ENCODE measurements around the gene UBE2I. TPM values are rescaled to one million over a fixed set of nuclear protein-coding genes. Genes with fewer than 3 reads are reported as not detected.

UBE2I gene
- total RNA-seq, 2 donors from 2014 or later, result 58.2 to 110 TPM

DNA sequence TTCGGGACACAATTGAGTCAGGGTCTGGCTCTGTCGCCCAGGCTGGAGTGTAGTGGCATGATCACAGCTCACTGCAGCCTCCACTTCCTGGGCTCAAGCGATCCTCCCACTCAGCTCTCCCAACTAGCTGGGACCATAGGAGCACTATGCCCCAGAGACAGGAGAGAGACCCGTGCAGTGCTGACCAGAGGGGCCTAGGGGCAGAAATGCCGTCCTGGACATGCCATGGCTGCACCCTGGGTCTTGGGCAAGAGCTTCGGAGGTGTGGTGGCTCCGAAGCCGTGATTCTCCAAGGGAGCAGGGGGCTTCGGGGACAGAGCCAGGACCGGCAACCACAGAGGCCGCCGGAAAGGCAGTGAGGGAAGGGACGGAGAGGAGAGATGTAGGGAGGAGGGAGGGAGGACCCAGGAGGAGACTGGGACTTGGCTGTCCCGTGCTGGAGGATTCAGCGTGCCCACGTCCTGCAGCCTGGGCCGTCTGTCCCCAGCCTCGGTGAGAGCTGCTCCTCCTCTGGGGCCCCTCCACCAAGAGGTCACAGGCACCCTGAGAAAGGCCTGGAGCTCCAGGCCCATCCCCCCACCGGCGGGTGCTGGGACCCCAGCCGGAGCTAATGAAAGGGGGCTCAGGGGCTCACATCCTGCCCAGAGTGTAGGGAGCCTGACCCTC lies 31.7 kb upstream of the UBE2I start:
- no peaks in the 10 kb centered on the region for H3K9me3 ChIP-seq
- H3K4me1 ChIP-seq (replicated peaks), result no peaks in the 10 kb centered on the region
- H3K4me3 ChIP-seq, result no peak overlapping the region
- no peak overlapping the region for H3K27ac ChIP-seq
- intact Hi-C loops (cut with DNase I), result no loop called here
- H3K36me3 ChIP-seq, result no peaks in the 10 kb centered on the region
- 65% methylated on average over 21 of the region's 21 CpGs for WGBS
- no peaks in the 10 kb centered on the region for H3K27me3 ChIP-seq (replicated peaks; ENCODE audit: insufficient read depth)
- DNase-seq (ENCODE audit: low spot score), result no peak
- TF ChIP-seq POLR2A (IDR thresholded peaks at IDR 0.05) (no peak), POLR2AphosphoS5 (IDR thresholded peaks at IDR 0.05) (no peak)
- TF ChIP-seq, protein P1, sequence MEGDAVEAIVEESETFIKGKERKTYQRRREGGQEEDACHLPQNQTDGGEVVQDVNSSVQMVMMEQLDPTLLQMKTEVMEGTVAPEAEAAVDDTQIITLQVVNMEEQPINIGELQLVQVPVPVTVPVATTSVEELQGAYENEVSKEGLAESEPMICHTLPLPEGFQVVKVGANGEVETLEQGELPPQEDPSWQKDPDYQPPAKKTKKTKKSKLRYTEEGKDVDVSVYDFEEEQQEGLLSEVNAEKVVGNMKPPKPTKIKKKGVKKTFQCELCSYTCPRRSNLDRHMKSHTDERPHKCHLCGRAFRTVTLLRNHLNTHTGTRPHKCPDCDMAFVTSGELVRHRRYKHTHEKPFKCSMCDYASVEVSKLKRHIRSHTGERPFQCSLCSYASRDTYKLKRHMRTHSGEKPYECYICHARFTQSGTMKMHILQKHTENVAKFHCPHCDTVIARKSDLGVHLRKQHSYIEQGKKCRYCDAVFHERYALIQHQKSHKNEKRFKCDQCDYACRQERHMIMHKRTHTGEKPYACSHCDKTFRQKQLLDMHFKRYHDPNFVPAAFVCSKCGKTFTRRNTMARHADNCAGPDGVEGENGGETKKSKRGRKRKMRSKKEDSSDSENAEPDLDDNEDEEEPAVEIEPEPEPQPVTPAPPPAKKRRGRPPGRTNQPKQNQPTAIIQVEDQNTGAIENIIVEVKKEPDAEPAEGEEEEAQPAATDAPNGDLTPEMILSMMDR (IDR thresholded peaks at IDR 0.05), result no peak

DNA sequence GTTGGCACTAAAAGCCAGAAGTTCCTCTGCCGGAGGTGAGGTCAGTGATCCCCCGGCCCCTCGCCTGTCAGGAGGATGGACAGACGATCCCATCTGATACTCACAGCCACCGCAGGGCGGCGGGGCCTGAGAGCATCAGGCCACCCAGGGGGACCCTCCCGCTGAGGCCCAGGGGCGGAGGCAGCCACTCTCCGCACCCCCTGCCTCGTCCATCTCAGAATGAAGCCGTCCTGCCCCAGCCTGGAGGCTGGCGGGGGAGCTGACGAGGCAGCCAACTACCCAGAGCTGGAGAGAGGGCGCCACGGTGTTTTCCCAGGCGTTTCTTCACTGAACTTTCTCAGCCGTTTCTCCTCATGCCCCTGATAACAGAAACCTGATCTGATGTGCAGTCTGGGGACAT lies 31.0 kb upstream of the UBE2I start:
- Histone ChIP-seq H3K4me1 (replicated peaks) (no peaks in the 10 kb centered on the region), H3K36me3 (no peaks in the 10 kb centered on the region), H3K27me3 (replicated peaks; ENCODE audit: insufficient read depth) (no peaks in the 10 kb centered on the region), H3K27ac (no peak overlapping the region), H3K9me3 (no peaks in the 10 kb centered on the region), H3K4me3 (no peak overlapping the region)
- WGBS, result 29% methylated on average over 11 of the region's 18 CpGs
- TF ChIP-seq POLR2AphosphoS5 (IDR thresholded peaks at IDR 0.05), result no peak
- TF ChIP-seq, protein P1 (IDR thresholded peaks at IDR 0.05), result no peak
- TF ChIP-seq POLR2A (IDR thresholded peaks at IDR 0.05), result no peak
- intact Hi-C loops (cut with DNase I), result no loop called here
- no peak for DNase-seq (ENCODE audit: low spot score)

DNA sequence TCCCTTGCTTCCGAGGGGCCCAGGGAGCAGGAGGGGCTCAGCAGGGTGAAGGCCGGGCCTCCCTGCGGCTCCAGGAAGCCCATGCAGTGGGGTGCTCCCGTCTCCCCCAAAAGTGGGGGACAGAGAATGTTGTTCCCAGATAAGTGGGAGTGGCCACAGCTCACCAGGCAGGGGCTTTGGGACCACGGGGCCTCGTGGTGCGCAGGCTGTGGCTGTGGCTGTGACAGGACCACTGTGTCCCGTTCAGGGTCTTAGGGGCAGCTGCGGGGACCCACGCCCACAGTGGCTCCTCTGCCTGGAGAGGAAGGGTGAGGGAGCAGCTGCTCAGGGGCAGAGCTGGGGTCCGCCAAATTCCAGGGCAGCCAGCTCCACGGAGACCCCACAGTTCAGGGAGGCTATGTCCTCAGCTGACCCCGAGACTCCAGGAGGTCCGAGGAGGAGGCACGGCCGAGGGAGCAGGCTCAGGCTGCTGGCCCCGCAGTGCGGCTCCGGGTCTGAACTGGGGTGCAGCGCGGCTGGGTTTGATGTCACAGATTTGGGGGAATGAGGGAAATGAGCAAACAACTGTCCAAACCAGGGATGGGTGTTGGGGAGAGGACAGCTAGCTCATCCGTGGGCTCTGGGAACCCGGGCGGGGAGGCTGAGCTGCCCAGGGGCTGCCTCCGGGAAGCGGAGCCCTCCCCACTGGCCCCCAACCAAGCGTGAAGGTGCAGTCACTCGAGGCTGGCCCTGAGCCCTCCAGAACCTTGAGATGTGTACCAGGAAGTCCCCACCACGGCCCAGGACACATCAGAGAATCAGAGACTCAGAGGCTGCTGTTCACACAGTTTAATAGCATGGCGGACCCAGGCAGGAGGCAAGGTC lies 30.1 kb upstream of the UBE2I start:
- Histone ChIP-seq H3K4me1 (replicated peaks) (no peaks in the 10 kb centered on the region), H3K9me3 (no peaks in the 10 kb centered on the region), H3K27ac (no peak overlapping the region), H3K36me3 (no peaks in the 10 kb centered on the region), H3K4me3 (no peak overlapping the region), H3K27me3 (replicated peaks; ENCODE audit: insufficient read depth) (peaks cover 3% of the 10 kb centered on the region)
- intact Hi-C loops (cut with DNase I), result no loop called here
- WGBS, result 80% methylated on average over 27 of the region's 30 CpGs
- TF ChIP-seq POLR2A (IDR thresholded peaks at IDR 0.05) (no peak), POLR2AphosphoS5 (IDR thresholded peaks at IDR 0.05) (no peak)
- TF ChIP-seq, protein P1 (IDR thresholded peaks at IDR 0.05), result no peak
- DNase-seq (ENCODE audit: low spot score), result no peak

DNA sequence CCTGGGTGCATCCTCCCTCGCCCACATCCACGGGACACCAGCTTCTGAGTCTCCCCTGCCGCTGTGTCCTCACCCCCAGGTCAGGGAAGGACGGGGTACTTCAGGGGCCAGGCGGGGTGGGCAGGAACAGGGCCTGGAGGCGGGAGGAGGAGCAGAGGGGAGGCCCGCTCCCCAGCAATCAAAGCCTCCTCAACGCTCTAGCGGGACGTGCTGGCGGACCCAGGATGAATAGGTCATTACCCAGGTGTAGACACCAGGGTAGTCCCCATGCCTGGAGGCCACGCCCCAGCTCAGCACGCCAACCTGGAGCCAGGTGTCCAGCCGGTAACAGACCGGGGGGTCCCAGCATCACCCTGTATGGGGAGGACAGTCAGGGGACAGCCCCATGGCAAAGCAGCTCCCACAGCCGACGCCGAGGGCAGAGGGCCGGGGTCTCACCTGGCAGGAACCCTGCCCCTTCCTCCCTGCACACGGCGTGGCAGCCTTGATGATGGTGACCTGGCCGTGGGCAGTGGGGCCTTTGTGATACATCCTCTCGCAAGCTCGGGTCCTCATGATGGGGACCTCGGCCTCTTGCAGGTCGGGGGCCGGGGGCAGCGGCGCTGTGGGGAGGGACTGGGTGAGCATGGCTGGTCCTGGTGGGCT lies 29.4 kb upstream of the UBE2I start:
- Histone ChIP-seq H3K36me3 (no peaks in the 10 kb centered on the region), H3K27ac (no peak overlapping the region), H3K4me1 (replicated peaks) (no peaks in the 10 kb centered on the region), H3K4me3 (no peak overlapping the region), H3K27me3 (replicated peaks; ENCODE audit: insufficient read depth) (peaks cover 3% of the 10 kb centered on the region), H3K9me3 (no peaks in the 10 kb centered on the region)
- TF ChIP-seq POLR2A (IDR thresholded peaks at IDR 0.05), result no peak
- TF ChIP-seq, protein P1 (IDR thresholded peaks at IDR 0.05), result no peak
- TF ChIP-seq POLR2AphosphoS5 (IDR thresholded peaks at IDR 0.05), result no peak
- DNase-seq (ENCODE audit: low spot score), result no peak
- WGBS, result 73% methylated on average over 25 of the region's 29 CpGs
- intact Hi-C loops (cut with DNase I), result no loop called here

Data from prostate gland (tissue), 2 donors.